ENCODE data around the gene EIF4B.
"Not testable (repeated sequence)": the region's sequence is repeated elsewhere in the genome, so short reads cannot be mapped to it uniquely, and the experiment has no call there.

EIF4B gene

GRCh38 chr12:53005986-53006809 lies at the start of gene EIF4B:
EIF4B (plus strand) TSS chr12:53006456; CDS start chr12:53006484, 28 bp downstream.
- DNase-seq, result peak; percentile 100

- no peak for DNase-seq
These were observed 49.3 kb upstream of the EIF4B start for GRCh38 chr12:52956987-52957386.

- DNase-seq, result no peak
These were observed 41.5 kb upstream of the EIF4B start for GRCh38 chr12:52964556-52965336.

- no peak for DNase-seq
These were observed 40.9 kb upstream of the EIF4B start for GRCh38 chr12:52965337-52965731.

- no peak for DNase-seq
These were observed 37.0 kb upstream of the EIF4B start for GRCh38 chr12:52969166-52969795.

GRCh38 chr12:52969828-52970569 lies 36.3 kb upstream of the EIF4B start:
- DNase-seq, result no peak

GRCh38 chr12:52971679-52972329 lies 34.5 kb upstream of the EIF4B start:
- DNase-seq, result no peak

GRCh38 chr12:52975204-52975603 lies 31.1 kb upstream of the EIF4B start:
- no peak for DNase-seq

GRCh38 chr12:52975820-52976573 lies 30.3 kb upstream of the EIF4B start:
- no peak for DNase-seq

- no peak for DNase-seq
These were observed 29.6 kb upstream of the EIF4B start for GRCh38 chr12:52976574-52977071.

GRCh38 chr12:52977170-52977569 lies 29.1 kb upstream of the EIF4B start:
- DNase-seq, result no peak

- DNase-seq, result no peak
These were observed 26.1 kb upstream of the EIF4B start for GRCh38 chr12:52980096-52980649.

GRCh38 chr12:52980650-52981423 lies 25.4 kb upstream of the EIF4B start:
- peak; percentile 88 for DNase-seq

GRCh38 chr12:52984136-52984535 lies 22.1 kb upstream of the EIF4B start:
- DNase-seq, result no peak

GRCh38 chr12:52988898-52989297 lies 17.4 kb upstream of the EIF4B start:
- DNase-seq, result no peak

- no peak for DNase-seq
These were observed 16.1 kb upstream of the EIF4B start for GRCh38 chr12:52990206-52990605.

- DNase-seq, result not testable (repeated sequence)
These were observed 14.0 kb upstream of the EIF4B start for GRCh38 chr12:52992240-52992639.

GRCh38 chr12:52992699-52993557 lies 13.3 kb upstream of the EIF4B start:
- no peak for DNase-seq

GRCh38 chr12:52993558-52993869 lies 12.7 kb upstream of the EIF4B start:
- no peak for DNase-seq

Data from activated CD4-positive, alpha-beta T cell treated with anti-CD3 and anti-CD28 coated beads for 48 hours (primary cell).